SH-SY5Y (cell line): ENCODE data around the gene HSD17B4.

Experiments
- GATA2 ChIP-seq: IDR thresholded peaks from 2 replicates; pipeline ENCODE4 v1.6.1; 2011; ENCODE audit warnings: mild to moderate bottlenecking, low read depth, low read length
- GATA3 ChIP-seq: IDR thresholded peaks from 2 replicates; pipeline ENCODE4 v1.6.1; 2011; ENCODE audit warnings: low read depth, mild to moderate bottlenecking, low read length, moderate library complexity

- TF ChIP-seq GATA3, result no peak
- TF ChIP-seq GATA2, result no peak
These were observed 25.2 kb upstream of the HSD17B4 start for GRCh38 chr5:119427060-119427459.
